Activated CD8-positive, alpha-beta memory T cell treated with anti-CD3 and anti-CD28 coated beads, Interleukin-2, amount 50 U/mL, for 4 hours (primary cell): Measurements from ENCODE around the gene ADCK1.
"Not testable (repeated sequence)": the region's sequence is repeated elsewhere in the genome, so short reads cannot be mapped to it uniquely, and the experiment has no call there.

ENCODE experiments used
- DNase-seq: peaks from one replicate; pipeline ENCODE4 v3.0.0-alpha.2; 2020

ADCK1 gene

DNA sequence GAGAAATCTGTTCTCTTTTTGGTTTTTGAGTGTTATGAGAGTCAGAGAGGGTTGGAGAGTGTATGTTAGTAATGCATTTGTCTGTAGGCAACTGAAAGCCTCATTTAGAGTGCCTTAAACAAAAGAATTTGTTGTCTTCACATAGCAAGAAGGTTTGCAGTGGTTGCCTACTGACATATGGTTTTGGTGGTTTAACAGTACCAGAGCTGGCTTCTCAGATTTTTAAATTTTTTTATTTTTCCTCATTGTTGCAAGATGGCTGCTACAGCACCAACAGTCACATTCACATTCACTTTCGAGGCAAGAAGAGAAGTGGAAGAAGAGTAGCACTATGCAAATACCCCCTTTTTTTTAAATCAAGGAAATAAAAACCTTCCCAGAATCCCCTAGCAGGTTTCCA is 106.5 kb downstream of the ADCK1 start:
- DNase-seq, result no peak

DNA sequence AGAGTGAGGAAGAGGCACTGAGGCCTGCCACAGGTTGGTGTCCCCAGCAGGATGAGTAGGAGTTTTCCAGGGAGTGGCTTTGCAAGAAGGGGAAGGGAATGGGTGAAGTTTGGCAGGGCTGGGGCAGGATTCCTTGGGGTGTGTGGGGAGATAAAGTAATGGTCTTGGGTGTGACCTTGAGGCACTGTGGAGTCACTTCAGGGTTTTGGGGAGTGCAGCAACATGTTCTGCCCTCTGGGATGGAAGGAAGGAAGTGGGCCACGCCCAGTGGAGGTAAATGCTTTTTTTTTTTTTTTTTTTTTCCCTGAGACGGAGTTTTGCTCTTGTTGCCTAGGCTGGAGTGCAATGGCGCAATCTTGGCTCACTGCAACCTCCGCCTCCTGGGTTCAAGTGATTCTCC is 108.9 kb downstream of the ADCK1 start:
- DNase-seq, result no peak

DNA sequence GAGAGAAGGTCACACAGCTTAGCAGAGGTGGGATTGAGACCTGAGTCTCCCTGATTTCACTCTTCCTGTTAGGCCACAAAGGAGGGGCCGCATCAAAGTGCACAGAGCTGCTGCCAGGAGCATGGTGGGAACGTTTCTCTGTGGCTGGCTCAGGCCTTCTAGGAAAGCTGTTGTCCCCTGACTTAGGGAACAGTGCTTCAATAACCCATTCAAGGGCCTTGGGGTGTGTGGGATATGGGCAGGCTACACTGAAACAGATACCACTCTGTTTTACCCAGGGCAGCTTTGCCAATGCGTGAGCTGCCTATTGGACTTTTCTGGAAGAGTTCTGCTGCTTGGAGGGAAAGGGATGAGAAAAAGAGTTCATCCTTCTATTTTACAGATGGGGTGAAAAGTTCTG is 110.0 kb downstream of the ADCK1 start:
- DNase-seq, result no peak

DNA sequence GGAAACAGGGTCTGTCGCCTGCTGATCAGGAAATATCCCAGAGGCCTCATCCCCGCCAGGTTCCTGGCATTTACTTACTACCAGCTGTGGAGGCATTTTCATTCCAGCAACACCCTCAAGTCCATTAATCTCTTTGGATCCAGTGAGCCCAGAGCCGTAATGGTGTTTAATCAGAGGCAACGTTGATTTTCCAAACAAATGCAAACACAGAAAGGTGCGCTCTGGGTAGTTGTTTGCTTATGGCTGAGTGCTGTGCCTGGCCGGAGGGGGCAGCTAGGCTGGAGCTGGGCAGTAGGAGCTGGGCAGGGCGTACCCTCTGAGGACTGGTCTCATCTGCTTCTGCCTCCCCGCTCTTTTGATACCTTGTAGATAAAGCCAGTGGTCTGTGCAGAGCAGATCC is 110.6 kb downstream of the ADCK1 start:
- DNase-seq, result no peak

DNA sequence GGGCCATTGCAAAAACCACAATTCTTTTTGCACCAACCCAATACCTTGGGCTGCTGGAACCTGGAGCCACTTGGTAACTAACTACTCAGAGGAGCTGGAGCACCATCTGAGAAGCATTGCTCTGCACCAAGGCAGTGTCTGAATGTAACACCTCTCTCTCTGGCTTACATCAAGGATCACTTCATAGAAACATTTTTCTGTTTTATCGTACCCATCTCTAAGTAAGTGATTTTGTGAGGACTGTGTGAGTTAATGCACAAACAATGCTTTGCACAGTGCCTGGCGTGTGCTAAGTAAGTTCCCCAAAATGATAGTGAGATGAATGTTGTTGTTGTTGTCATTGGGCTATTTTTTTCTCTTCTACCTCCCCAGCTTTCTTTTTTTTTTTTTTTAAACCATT is 111.4 kb downstream of the ADCK1 start:
- DNase-seq, result no peak

DNA sequence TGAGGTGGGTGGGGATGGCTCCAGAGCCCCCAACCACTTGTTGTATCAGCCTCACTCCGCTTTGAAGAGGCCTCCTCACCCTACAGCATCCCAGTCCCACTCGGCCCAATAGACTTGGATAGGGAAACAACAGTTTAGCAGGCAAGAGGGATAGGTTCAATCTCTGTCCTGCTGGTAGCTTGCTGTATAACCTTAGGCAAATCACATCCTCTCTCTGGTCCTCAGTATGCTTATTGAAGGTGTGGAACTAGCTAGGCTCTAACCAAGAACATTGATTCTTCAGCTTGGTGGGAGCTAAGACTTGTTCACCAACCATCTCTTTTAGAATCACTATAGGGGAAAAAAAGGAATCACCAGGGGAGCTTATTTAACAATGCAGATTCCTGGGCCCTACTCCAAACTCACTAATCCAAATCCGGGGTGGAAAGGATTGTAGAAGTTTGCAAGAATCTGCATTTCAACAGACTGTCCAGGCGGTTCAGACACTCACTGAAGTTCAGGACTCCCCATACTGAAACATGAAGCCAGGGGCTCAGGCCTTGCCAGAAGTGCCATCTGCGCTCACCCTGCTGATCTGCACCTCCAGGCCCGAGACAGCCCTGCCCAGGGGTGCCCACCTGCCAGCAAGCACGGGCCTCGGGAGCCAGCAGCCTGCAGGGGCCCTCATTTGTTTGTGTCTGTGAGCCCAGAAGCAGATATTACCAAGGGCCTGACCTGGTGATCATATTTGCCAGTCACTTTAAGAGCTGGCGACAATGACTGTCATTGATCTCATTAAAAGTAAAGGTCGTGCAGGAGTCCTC is 113.0 kb downstream of the ADCK1 start:
- no peak for DNase-seq

DNA sequence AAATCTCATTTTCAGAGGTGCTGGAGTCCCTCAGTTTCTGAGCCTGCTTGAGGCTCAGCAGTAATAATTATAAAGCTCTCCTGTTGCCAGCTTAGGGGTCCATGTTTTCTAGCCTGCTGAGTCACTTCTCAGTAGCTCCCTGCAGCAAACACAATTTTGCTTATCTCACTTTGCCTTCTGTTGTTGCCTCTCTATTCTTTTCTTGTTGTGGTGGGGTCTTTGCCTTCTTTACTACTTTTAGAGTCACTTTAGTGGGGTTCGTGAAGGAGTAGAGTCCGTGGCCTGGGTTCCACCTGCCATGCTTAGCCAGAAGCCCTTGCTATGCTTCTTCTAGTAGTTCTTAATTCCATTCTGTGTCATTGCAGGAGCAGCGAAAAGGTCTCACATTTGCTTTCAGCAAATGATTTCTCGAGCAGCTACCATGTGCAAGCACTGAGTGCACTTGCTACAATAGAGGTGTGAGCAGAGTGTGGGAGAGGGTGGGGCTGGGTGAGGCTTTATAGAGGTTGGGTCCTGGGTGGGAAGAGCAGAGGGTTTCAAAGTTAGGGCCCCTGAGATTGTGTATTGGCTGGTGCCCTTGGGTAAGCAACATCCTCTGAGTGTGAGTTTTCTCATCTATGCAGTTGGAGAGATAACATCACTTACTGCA is 114.3 kb downstream of the ADCK1 start:
- no peak for DNase-seq

DNA sequence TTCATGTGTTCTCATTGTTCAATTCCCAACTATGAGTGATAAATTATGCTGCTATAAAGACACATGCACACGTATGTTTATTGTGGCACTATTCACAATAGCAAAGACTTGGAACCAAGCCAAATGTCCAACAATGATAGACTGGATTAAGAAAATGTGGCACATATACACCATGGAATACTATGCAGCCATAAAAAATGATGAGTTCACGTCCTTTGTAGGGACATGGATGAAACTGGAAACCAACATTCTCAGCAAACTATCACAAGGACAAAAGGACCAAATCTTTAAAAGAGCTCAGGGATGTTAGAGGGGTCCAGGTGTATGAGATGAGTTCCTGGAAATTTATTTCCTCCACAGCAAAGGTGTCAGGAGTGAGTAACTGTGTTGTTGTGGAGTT is 115.5 kb downstream of the ADCK1 start:
- not testable (repeated sequence) for DNase-seq

DNA sequence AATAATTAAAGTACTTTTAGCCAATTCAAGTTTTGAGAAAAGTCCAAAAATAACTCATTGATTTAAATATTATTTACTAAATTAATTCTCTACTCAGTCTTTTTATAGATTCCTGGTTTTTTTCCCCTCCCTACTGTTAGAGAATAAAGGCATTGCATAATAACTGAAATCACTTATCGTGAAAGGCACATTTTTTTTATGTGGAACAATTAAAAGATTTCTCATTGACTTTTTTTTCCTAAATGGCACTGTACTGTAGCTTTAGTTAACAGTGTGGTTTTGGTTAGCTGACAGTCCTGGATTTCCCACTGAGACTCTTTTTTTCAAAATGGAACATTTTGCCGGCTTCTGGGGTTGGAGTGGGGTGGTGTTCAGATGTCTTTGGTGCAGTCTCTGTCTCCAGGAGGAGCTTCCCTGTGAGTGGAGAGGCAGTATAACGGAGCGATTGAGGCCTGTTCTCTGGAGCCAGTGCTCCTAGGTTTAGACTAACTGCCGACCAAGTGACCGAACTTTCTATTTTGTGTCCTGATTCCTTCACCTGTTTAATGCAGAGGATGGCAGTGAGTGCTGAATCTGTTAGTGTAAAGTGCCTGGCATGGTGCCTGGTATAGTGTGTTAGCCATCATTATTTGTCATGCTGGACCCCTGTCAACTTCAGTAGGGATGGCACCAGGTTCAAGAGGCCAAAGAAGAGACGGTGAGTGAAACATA is 117.7 kb downstream of the ADCK1 start:
- DNase-seq, result no peak

DNA sequence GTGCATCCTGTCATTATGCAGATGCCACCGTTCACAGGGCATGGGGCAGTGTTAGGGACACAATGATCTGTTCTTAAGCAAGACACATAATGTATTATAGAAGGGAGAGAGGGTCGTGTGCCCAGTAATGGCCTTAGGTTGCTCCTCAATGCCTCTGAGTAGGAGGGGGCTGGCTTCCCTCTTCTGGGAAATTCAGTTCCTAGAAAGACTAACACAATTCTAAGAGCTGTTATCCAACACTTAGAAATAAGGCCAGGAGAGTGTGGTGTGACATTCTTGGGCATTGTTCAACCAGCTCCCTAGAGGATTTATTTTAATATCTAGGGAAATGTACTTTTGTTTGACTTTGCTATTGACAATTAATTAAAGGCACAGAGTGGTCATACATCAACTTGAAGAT is 118.5 kb downstream of the ADCK1 start:
- no peak for DNase-seq

DNA sequence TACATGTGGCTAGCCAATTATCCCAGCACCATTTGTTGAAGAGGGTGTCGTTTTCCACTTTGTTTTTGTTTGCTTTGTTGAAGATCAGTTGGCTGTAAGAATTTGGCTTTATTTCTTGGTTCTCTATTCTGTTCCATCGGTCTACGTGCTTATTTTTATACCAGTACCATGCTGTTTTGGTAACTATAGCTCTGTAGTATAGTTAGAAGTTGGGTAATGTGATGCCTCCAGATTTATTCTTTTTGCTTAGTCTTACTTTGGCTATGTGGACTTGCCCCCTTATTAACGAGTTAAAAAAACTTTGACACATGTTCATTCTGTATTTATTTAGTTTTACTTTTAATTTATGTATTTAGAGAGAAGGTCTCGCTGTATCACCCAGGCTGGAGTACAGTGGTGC is 120.4 kb downstream of the ADCK1 start:
- DNase-seq, result no peak

DNA sequence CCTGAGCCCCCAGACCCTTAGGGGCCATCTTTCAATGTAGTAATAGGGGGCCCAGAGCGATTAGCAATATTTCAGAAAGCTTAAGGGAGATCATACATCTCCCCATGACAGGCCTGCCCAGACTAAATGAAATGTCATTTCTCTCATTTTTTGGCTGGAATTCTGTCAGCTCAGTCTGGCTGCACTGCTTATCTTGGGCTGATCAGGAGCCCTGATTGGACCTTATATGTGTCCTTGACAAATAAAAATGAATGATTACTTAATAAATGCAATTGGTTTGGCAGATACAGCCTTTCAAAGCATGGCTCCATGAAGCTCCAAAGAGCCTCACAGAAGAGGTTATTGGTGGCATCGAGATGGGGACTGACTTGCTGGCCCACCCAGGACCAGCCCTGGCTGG is 121.9 kb downstream of the ADCK1 start:
- no peak for DNase-seq

DNA sequence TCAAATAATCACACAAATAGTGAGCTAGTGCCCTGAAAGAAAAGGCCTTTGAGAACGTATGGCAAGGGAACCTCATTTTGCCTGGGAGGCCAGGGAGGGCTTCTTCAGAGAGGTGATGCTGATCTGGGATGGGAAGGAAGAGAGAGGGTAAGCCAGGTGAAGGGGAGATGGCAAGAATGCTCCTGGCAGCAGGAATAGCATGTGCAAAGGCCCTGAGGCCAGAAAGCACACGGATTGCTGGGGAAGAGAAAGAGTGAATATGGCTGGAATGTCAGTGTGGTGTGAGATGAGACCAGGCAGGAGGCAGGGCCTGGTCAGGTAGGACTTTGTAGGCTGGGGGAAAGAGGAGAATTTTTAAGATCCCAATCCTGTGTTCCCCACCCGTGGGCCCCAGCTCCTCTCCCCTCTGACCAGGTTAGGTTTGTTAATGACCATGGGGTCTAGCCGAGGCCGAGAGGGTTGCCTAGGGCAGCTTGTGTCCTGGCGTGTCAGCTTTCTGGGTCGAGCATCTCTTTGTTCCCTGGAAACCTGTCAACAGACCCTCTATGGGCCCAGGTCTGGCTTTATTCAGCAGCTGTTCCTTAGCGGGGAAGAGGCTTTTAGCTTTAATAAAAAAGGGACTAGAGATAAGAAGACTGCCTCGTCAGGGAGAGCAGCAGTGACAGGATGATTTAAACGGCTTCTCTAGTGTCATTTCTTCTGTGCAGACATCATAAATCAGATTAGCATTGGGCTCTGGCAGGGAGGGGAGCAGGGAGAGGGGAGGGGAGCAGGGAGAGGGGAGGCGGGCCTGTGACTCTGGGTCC is 123.4 kb downstream of the ADCK1 start:
- no peak for DNase-seq

DNA sequence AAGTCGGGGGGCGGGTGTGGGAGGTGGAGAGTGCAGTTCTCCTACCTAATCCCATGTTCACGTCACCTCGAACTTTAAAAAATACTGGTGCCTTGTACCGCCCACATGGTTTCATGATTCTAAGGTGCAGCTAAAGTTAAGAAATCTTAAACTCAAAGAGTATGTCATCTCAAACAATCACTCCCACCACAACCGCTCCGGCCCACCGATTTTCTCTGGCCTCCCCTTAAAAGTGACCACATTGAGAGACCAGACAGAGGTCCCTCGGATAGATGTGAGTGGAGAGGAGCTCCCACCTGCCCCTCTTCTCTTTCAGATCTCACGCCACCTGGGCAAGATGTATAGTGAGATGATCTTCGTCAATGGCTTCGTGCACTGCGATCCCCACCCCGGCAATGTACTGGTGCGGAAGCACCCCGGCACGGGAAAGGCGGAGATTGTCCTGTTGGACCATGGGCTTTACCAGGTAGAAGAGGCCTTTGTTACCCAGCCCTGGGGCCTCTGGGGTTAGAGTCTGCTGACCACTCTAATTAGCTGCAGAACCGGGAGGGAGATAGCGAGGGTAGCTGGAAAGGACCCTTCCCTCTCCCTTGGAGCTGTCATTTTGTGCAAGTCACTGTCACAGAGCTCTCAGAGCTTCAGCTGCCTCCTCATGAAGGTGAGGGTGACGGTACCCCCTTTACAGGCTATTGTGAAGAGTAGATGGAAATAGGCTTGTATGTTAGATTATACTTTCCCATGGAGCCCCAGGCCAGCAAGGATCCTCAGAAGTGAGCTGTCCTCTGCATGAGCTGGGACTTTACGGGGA is 124.4 kb downstream of the ADCK1 start:
- no peak for DNase-seq

DNA sequence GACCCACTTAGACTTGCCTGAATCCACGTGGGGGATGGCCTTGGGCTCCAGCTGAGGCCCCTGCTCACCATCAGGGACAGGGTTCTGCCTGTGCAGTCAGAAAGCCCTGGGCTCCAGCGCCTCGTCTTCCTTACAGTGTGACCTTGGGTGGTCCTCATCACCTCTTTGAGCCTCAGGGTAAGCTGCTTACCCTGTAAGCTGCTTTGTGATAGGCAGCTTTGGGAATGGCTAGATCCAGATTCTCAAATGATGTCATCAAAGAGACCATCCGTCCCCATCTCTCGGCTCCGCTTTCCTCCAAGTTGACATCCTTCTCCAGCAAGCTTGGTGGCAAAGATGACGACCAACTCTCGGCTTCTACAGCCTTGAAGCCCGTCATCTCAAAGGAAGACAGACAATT is 127.0 kb downstream of the ADCK1 start:
- no peak for DNase-seq

DNA sequence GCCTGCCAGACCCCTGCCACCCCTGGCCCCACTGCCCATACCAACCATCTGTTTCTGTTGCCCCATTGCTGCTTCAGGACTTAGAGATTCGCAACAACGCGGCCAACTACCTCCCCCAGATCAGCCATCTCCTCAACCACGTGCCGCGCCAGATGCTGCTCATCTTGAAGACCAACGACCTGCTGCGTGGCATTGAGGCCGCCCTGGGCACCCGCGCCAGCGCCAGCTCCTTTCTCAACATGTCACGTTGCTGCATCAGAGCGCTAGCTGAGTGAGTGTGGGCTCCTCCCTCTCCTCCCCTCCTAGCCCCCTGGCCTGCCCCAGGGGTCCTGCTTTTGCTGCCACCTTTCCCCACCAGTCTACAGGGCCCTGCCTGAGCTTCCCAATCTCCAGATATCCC is 131.5 kb downstream of the ADCK1 start:
- DNase-seq, result no peak

DNA sequence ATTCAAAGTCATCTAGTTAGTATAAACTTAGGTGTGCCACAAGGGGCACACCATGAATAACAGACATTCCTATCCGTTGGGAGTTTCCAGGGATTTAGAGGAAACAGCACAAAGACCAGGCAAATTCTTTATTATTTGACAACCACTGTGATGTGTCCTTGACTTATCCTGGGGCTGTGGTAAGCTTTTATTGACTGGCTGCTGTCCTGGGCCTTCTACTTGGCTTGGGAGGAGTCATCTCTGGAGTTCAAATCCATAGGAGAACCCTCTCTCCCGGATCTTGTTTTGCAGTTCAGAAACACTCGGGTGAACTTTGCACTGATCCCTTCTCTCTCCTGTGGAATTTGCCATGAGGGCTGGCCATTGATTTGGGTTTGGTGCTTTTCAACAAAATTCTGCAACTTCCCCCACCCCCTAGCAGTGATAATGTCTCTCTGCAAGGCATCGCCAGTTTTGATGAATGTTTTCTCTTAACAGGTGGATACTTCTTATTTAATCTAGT is 136.3 kb downstream of the ADCK1 start:
- no peak for DNase-seq

DNA sequence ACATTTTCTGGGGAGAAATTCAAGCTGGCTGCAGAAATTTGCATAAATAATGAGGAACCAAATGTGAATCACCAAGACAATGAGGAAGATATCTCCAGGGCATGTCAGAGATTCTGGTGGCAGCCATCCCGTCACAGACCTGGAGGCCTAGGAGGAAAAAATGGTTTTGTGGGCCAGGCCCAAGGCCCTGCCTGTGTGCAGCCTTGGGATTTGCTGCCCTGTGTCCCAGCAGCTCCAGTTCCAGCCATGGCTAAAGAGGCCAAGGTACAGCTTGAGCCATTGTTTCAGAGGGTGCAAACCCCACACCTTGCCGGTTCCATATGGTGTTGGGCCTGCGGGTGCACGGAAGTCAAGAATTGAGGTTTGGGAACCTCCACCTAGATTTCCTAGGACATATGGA is 147.5 kb downstream of the ADCK1 start:
- DNase-seq, result no peak

DNA sequence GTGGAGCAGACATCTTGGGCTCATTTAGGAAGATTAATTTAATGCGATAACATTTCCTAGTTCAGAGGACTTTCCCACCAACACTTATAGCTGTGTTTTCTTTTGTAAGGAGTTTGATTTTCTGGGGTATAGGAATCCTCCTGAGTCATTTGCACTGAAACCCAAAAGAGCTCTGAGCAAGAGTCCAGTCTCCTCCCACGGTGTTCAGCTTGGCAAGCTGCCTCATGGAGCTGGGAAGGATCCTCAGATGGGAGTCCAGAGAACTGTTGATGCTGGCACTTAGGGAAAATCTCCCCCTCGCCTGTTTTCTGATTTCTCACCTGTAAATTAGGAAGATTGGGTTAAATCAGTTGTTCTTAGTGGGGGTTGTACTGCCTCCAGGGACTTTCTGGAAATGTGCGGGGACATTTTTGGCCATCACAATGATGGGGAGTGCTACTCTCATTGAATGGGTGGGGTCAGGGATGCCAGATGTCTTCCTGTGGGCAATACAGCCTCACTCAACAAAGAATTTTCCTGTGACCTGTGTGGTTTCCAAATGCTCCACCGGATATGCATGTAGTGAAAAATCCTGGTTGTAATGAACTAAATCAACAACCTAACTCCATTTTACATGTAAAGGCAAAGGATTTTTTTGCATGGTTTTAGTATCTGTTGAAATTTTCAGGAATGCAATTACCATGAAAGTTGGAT is 150.6 kb downstream of the ADCK1 start:
- DNase-seq, result no peak

DNA sequence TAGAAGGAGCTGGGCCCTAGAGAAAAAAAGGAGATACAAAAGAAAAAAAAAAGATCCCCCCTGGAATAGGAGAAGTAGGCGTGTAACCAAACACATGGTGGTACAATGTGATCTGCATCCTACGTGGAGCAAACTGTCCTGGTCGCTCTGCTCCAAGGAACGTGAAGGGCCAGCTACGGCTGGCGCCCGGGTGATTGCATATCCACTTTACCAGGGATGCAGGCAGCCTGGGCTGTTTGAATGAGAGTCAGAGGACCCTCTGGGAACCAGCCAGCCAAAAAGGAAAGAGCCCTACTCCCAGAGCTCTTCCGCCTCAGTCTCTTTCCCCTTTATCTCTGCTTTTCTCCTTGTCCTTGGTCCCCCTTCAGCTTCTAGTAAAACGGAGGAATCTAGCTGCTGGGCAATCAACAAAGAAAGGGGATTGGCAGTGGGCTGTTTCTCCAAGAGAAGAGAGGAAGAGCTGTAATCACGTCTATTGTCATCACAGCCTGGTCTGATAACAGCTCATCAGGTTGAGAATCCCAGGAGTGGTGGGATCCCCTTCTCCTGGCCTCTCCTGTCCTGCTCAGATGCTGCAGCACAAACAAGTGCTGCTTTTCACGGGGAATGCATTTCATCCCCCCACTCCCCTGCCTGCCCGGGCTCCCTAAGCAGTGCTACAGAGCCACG is 156.0 kb downstream of the ADCK1 start:
- DNase-seq, result no peak

DNA sequence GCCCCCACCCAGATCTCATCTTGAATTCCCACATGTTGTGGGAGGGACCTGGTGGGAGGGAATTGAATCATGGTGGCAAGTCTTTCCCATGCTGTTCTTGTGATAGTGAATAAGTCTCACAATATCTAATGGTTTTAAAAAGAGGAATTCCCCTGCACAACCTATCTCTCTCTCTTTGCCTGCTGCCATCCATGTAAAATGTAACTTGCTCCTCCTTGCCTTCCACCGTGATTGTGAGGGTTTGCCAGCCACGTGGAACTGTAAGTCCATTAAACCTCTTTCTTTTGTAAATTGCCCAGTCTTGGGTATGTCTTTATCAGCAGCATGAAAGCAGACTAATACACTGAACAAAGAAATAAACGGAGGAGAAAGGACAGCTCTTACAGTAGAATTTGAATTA is 159.8 kb downstream of the ADCK1 start:
- DNase-seq, result not testable (repeated sequence)
